ENCODE measurements around the gene CARMIL3.

DNA sequence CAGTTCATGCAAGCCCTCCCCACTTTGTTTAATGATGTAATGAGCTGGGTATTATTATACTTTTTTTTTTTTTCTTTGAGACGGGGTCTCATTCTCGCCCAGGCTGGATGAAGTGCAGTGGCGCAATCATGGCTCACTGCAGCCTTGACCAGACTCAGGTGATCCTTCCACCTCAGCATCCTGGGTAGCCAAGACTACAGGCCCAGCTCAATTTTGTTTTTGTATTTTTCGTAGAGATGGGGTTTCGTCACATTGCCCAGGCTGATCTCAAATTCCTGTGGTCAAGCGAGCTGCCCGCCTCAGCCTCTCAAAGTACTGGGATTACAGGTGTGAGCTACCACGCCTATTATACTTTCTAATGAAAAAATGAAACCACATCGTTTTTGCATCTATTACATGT lies 58.3 kb downstream of the CARMIL3 start:
- TF ChIP-seq, protein P1, sequence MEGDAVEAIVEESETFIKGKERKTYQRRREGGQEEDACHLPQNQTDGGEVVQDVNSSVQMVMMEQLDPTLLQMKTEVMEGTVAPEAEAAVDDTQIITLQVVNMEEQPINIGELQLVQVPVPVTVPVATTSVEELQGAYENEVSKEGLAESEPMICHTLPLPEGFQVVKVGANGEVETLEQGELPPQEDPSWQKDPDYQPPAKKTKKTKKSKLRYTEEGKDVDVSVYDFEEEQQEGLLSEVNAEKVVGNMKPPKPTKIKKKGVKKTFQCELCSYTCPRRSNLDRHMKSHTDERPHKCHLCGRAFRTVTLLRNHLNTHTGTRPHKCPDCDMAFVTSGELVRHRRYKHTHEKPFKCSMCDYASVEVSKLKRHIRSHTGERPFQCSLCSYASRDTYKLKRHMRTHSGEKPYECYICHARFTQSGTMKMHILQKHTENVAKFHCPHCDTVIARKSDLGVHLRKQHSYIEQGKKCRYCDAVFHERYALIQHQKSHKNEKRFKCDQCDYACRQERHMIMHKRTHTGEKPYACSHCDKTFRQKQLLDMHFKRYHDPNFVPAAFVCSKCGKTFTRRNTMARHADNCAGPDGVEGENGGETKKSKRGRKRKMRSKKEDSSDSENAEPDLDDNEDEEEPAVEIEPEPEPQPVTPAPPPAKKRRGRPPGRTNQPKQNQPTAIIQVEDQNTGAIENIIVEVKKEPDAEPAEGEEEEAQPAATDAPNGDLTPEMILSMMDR (IDR thresholded peaks at IDR 0.05 in 2 of 3, conservative IDR thresholded peaks at IDR 0.05 in 1 of 3; ENCODE audit: borderline replicate concordance in 1 of 3, insufficient read depth in 1 of 3, low read depth in 2 of 3, low read length in 2 of 3): no peak
- no peak for TF ChIP-seq POLR2AphosphoS5 (IDR thresholded peaks at IDR 0.05; ENCODE audit: low read depth, low read length)
- no peak for TF ChIP-seq EZH2 (IDR thresholded peaks at IDR 0.05)
- no peak for TF ChIP-seq CEBPB (IDR thresholded peaks at IDR 0.05; ENCODE audit: low read depth)
- TF ChIP-seq SP1 (IDR thresholded peaks at IDR 0.05; ENCODE audit: low read depth): no peak
- no peak for TF ChIP-seq FOSL1 (IDR thresholded peaks at IDR 0.05; ENCODE audit: low read depth)
- no peak for TF ChIP-seq POLR2A (IDR thresholded peaks at IDR 0.05; ENCODE audit: borderline replicate concordance, extremely low read depth, insufficient read depth, insufficient read length)
- TF ChIP-seq, protein P2, sequence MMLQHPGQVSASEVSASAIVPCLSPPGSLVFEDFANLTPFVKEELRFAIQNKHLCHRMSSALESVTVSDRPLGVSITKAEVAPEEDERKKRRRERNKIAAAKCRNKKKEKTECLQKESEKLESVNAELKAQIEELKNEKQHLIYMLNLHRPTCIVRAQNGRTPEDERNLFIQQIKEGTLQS (IDR thresholded peaks at IDR 0.05): no peak
- TF ChIP-seq ZFX (IDR thresholded peaks at IDR 0.05): no peak
- no peak for TF ChIP-seq EZH2phosphoT487 (IDR thresholded peaks at IDR 0.05; ENCODE audit: borderline replicate concordance)
- TF ChIP-seq ZNF274 (IDR thresholded peaks at IDR 0.05; ENCODE audit: low read depth, low read length): no peak
- TF ChIP-seq, protein P3, sequence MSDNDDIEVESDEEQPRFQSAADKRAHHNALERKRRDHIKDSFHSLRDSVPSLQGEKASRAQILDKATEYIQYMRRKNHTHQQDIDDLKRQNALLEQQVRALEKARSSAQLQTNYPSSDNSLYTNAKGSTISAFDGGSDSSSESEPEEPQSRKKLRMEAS (IDR thresholded peaks at IDR 0.05): no peak

Measured in HCT116 (cell line).